Measurements from ENCODE around the gene HMCN1.

HMCN1 gene

DNA sequence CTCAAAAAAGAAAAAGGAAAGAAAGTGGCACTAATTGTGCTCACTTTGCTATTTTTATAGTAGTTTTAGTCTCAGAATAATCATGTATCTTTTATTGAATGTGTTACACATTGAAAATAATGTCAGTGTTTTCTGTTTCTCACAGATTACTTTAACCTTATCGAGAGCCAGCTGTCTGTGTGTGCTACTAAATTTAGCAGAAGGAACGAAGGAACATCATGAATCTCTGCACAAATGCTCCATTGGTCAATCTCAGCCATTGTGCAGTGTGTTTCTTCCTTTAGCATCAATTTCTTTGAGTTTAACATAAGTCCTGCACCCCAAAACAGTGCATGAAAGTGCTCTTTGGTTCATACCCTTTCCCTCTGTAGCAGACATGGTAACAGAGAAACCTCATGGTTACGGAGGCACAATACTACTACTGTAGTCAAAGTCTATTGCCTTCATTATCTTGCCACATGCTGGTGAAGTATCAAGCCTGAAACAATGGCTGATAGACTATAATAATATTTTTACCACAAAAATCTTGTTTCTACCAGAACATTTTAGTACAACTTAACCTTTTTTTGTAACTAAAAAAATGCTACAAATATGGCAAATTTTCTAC lies 310.0 kb downstream of the HMCN1 start:
- DNase-seq: no peak

DNA sequence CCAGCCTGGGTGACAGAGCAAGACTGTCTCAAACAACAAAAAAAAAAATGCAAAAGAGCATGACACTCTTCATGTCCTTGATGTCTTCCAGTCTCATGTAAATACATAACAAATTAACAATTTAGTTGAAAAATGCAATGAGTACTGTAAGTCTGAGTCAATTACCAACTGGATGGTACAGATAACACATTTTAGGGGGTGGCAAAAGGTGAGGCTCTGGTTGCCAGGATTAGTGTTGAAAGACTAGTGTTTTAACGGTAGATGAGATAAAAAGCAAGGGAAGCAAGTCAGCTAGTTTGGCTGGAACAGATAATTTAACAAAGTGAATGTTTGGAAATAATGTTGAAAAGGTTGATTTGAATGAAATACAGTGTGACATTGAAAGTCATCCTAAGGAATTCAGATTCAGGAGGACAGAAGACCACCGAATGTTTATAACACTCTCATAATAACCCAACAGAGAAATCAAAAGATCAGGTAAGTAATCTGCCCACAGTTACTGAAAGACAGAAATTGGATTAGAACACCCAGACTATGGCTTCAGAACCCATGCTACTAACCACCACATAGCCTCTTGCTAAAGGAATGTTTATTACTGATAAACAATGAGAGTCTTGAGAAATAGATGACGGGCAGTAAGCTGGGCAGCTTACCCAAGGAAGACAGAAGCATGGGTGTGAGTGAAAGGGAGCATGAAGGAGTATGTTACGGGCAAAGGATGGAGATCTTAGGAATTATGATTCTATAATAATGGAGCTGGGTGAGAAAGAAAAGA lies 312.4 kb downstream of the HMCN1 start:
- no peak for DNase-seq

DNA sequence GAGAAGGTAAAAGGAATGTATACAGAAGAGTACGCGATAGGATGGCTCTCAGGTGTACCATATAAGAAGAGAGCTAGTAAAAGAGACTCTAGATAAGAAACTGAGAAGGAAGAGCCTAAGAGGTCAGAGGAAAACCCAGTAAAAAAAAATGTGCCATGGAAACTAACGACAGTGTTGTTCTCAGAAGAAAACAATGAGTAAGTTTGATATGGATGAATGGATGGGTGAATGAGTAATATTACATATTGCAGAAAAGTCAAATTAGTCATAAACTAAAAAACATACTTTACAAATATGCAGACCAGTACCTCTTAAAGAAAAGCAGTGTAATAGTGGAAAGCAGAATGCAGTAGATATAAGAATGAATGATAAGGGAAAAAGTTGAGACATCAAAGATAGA lies 316.2 kb downstream of the HMCN1 start:
- no peak for DNase-seq

- no peak for DNase-seq
Observed at GRCh38 chr1:186054003-186054402, 319.8 kb downstream of the HMCN1 start.

DNA sequence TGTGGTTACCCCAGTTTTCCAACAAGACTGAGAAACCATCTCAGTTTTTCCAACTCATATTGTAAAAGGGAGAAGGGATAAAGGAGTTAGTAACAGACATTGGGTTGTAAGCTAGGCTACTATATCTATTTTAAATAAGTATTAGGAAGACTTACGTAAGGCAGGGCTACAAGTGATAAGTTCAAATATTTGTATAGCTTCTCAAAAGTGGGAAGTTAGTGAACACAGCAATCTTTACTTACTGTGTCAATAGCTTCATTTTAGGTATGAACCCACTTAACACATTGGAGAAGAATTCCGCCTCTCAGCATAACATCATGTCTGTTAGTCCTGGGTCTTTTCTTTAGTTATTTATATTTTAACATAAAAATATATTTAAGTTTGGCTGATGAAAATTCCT lies 320.7 kb downstream of the HMCN1 start:
- DNase-seq: no peak

- DNase-seq: no peak
Observed at GRCh38 chr1:186055846-186056245, 321.7 kb downstream of the HMCN1 start.

GRCh38 chr1:186057086-186057485 lies 322.9 kb downstream of the HMCN1 start:
- DNase-seq: no peak

DNA sequence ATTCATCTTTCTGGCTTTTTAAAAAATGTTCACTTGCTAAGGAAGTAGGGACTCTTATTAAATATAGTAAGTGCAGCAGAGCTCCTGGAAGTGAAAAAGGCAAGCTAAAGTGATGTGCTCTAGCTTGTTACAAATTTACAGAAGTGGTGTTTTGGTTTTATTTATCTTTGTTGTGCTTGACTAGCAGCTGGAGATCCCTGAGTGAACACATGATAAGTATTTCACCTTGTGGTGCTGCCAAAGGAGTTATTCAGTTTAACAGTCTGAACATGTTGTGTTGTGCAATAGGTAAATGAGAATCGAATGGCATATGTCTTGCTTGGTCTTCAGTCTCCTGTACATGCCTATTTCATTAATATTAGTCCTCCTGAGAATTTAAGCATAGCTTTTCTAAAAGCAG lies 325.1 kb downstream of the HMCN1 start:
- DNase-seq: no peak

DNA sequence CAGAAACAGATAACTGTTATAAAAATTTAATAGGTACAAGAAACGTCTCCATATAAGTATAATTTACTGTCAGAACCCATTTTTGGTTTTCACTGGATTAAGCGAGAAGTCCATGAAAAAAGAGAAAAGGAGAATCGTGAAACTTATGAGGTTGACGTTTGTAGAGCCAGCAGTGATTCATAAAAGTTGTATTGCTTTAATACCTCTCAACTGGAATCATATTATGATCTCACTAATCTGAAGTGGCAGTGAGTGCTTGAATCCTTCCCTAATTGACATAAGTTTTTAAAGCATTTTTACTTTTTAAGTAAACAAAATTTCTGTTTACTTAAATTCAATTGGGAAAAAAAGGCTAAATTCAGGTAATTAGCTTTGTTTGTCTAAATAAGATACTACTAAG lies 325.6 kb downstream of the HMCN1 start:
- DNase-seq: no peak

GRCh38 chr1:186060226-186060625 lies 326.0 kb downstream of the HMCN1 start:
- no peak for DNase-seq

DNA sequence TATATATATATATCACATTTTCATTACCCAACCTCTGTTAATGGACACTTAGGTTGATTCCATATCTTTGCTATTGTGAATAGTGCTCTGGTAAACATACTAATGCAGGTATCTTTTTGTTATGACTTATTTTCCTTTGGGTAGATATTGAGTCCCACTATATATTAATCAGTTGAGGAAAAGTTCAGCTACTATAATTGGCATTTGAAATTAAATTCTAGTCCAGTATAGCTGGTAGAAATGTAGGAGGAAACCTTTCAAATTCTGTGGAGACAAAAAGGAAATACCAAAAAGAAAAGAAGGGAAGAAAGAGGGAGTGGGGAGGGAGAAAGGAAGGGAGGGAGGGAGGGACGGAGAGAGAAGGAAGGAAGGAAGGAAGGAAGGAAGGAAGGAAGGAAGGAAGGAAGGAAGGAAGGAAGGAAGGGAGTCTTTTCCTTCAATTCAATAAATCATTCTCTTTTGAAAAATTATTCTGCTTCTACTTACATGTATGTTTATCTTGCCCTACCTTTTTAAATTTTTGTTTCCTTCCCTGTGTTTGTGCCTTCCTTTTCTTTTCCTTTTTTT lies 329.0 kb downstream of the HMCN1 start:
- no peak for DNase-seq

DNA sequence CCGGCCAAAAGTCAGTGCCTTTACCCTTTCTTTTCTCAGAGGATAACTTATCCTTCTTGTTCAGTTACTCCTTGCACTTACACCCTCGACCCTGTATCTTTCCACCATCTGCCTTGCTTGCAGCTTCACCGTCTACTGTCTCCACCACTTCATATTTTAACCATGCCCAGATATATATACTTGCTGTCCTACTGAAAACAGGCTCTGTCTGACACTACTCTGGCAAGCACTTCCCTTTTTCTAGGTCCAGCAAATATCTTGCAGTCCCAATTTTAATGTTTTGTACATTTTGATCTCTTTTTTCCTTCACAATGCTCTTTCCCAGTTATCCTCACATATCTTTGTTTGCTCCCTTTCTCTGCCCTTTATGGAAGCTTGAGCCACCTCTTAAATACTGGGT lies 332.2 kb downstream of the HMCN1 start:
- DNase-seq: no peak

DNA sequence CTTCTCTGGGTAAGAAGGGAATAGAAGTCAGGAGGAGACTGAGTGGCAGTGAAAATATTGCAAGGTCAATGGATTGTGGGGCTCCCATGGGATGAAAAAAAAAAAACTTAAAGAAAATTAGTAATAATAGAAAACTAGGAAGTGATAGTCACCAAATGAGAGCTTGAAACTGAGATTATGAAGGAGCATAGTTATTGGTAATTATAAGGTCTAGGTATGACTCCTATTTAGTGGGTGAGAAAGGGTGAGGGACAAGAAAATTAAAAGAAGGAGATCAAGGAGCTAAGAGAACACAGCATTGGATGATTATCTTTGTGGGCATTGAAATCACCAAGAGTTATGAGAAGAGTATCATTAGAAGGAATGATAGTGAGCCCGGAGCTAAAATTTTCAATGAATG lies 339.5 kb downstream of the HMCN1 start:
- DNase-seq: no peak

GRCh38 chr1:186076006-186076405 lies 341.8 kb downstream of the HMCN1 start:
- DNase-seq: no peak

- DNase-seq: no peak
Observed at GRCh38 chr1:186078245-186078644, 344.1 kb downstream of the HMCN1 start.

GRCh38 chr1:186079084-186079684 lies 345.0 kb downstream of the HMCN1 start:
- DNase-seq: no peak

- DNase-seq: peak; percentile 3
Observed at GRCh38 chr1:186082235-186082937, 348.2 kb downstream of the HMCN1 start.

DNA sequence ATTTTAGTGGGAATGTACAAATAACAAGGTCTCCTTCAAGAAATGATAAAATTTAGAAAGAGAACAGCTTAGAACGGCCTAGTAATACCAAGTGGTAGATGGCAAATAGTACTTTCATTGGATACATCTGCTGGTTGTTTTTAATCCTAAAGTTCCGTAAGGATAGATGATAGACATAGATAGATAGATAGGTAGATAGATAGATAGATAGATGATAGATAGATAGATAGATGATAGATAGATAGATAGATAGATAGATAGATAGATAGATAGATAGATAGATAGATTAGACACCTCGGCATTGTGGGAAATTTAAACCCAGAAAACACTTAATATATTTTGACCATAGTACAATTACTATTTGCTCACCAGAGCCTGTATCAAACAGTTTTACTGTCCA lies 352.4 kb downstream of the HMCN1 start:
- DNase-seq: no peak

GRCh38 chr1:186089940-186090339 lies 355.7 kb downstream of the HMCN1 start:
- no peak for DNase-seq

DNA sequence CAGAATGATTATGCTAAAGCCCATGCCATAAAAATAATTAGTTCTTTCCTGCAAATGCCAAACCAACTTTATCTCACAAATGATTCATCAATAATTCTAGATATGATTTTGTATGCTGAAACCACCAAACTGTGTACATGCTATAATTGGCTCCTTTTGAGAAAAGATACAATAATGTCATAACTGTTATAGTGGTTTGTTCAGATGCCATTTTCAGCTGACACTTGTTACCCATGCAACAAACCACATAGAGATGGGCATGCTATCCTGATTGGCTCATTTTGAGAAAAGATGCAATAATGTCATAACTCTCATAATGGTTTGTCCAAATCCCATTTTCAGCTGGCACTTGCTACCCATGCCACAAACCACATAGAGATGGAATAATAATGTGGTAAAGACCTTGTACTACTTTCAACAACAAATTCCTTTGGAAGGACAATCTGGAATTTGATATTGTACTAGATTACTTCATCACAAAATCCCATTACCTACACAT lies 357.1 kb downstream of the HMCN1 start:
- no peak for DNase-seq

DNA sequence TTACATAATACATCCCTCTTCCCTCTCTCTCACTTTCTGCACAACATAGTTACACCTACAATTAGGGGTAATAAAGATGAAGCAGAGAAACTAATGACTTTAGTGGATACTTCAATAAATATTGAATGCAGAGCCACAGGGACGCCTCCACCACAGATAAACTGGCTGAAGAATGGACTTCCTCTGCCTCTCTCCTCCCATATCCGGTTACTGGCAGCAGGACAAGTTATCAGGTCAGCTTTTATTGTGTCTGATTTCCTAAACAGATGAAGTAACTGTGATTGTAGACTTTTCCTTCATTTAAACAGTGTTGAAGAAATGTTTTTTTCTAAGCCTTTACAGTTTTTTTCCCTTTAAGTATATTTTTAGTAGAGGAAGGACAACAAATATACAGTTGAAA lies 359.2 kb downstream of the HMCN1 start:
- DNase-seq: no peak

GRCh38 chr1:186094172-186094571 lies 360.0 kb downstream of the HMCN1 start:
- DNase-seq: no peak
